Tibial nerve (tissue), 4 donors: ENCODE data around the gene MGST2. TPM values are rescaled to one million over a fixed set of nuclear protein-coding genes. Genes with fewer than 3 reads are reported as not detected.

Experiments
- DNase-seq, 2 donors: peaks; one replicate each; pipeline ENCODE4 v3.0.0-alpha.2; 2019; ENCODE audit warnings: low spot score in 2 of 2
- H3K27ac ChIP-seq, 4 donors: fragments of 200-600 bp; sonication (generic) in 3 of 4; one replicate each; pipeline ENCODE4 v1.5.1; 2017 to 2019; ENCODE audit warnings: mild to moderate bottlenecking in 1 of 4
- H3K27me3 ChIP-seq, 2 donors: fragments of 200-600 bp; sonication (generic) in 1 of 2; one replicate each; pipeline versions ENCODE4 v1.5.1 to v1.6.0; 2017 to 2019
- H3K36me3 ChIP-seq, 3 donors: fragments of 200-600 bp; sonication (generic); one replicate each; pipeline ENCODE4 v1.5.1; 2018 to 2019
- H3K4me1 ChIP-seq, 4 donors: fragments of 200-600 bp; sonication (generic) in 3 of 4; one replicate each; pipeline ENCODE4 v1.5.1; 2017 to 2019
- H3K4me3 ChIP-seq, 4 donors: fragments of 200-600 bp; sonication (generic) in 3 of 4; one replicate each; pipeline ENCODE4 v1.5.1; 2017 to 2019; ENCODE audit warnings: mild to moderate bottlenecking in 1 of 4, moderate library complexity in 1 of 4
- H3K9me3 ChIP-seq, 4 donors: fragments of 200-600 bp; sonication (generic) in 3 of 4; one replicate each; pipeline ENCODE4 v1.5.1; 2017 to 2019
- EP300 ChIP-seq, 2 donors: sonication (generic); formaldehyde crosslinking; IDR thresholded peaks; one replicate each; pipeline ENCODE4 v1.6.1; 2017; ENCODE audit warnings: antibody characterized with exemption in 2 of 2, mild to moderate bottlenecking in 1 of 2
- POLR2A ChIP-seq, 2 donors: fragments of 450-650 bp; IDR thresholded peaks; one replicate each; pipeline ENCODE4 v1.6.1; 2017; ENCODE audit warnings: antibody characterized with exemption in 2 of 2, mild to moderate bottlenecking in 2 of 2, moderate library complexity in 2 of 2
- whole genome bisulfite sequencing, 2 donors: methylation state at CpG; one replicate each; pipeline ENCODE4 v1.1.5; 2018; 5-methylcytosine and 5-hydroxymethylcytosine counted together
- total RNA-seq, 4 donors: library from RNA; depleted of rRNA; stranded (reverse); fragments of >200 nt; gene quantifications; one replicate each; pipeline ENCODE4 v1.1.0, GENCODE V29; 2016
- TF ChIP-seq, protein P1 (sequence below), 5 experiments: fragments of 200-600 bp in 3 of 5; fragments of 450-650 bp in 2 of 5; sonication (generic) in 3 of 5; IDR thresholded peaks; one replicate each; pipeline ENCODE4 v1.5.1; 2016 to 2019; ENCODE audit warnings: antibody characterized with exemption in 5 of 5, mild to moderate bottlenecking in 3 of 5, moderate library complexity in 2 of 5

MGST2 gene
- total RNA-seq, 4 donors from 2014 or later, result 12.2 to 27.3 (median 26.8) TPM

DNA sequence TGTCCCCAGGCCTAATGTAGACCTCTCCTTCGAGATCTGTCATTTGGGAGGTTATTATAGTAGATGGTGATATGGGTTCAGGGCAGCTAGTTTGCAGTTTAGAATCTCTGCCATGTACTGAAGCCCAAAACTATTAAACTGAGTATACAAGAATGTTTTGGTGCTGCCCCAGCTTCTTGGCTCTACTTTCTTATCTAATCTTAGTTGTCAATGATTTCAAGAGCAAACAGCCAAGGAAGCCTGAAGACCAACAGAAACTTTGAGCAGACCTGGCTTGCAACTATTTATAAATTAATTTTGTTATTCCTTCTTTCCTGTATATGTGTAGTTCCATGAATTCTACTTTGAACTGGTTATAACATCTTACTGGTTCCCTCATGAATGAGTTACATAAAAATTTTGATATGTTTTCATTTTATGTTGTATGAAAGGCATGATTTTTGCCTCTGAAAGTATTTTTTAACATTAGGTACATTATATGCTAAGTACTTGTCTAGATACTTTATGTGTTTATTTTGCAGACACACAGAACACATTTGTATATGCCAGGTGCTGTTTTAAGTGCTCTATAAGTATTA lies 2.0 kb upstream of the MGST2 start:
- WGBS, 2 donors, result 86 to 88% methylated on average over 1 of the region's 1 CpG

DNA sequence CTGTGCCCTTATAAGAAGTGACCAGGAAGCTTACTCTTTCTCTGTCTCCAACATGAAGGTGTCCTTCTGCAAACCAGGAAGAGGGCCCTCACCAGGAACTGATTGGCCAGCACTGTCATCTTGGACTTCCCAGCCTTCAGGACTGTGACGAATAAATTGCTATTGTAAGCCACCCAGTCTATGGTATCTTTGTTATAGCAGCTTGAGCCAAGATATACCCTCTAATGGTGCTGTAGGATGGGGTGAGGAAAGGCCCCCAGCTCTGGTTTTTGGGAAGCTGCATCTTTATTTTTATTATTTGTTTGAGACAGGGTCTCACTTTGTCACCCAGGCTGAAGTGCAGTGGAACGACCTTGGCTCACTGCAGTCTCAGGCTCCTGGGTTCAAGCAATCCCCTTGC lies 1.2 kb upstream of the MGST2 start:
- Histone ChIP-seq H3K27ac (peak overlapping the region in 1 of 4 donors; percentile 85), H3K36me3 (no peaks in the 10 kb centered on the region), H3K27me3 (no peaks in the 10 kb centered on the region), H3K4me3 (no peak overlapping the region), H3K9me3 (no peaks in the 10 kb centered on the region), H3K4me1 (peaks cover 0 to 33% (median 0%) of the 10 kb centered on the region in 4 donors)
- TF ChIP-seq, protein P1, sequence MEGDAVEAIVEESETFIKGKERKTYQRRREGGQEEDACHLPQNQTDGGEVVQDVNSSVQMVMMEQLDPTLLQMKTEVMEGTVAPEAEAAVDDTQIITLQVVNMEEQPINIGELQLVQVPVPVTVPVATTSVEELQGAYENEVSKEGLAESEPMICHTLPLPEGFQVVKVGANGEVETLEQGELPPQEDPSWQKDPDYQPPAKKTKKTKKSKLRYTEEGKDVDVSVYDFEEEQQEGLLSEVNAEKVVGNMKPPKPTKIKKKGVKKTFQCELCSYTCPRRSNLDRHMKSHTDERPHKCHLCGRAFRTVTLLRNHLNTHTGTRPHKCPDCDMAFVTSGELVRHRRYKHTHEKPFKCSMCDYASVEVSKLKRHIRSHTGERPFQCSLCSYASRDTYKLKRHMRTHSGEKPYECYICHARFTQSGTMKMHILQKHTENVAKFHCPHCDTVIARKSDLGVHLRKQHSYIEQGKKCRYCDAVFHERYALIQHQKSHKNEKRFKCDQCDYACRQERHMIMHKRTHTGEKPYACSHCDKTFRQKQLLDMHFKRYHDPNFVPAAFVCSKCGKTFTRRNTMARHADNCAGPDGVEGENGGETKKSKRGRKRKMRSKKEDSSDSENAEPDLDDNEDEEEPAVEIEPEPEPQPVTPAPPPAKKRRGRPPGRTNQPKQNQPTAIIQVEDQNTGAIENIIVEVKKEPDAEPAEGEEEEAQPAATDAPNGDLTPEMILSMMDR (IDR thresholded peaks at IDR 0.05), result no peak
- no peak for TF ChIP-seq EP300 (IDR thresholded peaks at IDR 0.05)
- no peak for TF ChIP-seq POLR2A (IDR thresholded peaks at IDR 0.05)
- 87 to 97% methylated on average over 2 of the region's 2 CpGs for WGBS, 2 donors
- no peak for DNase-seq

More for the DNA sequence above, 2.0 kb upstream of the MGST2 start:
- H3K4me1 ChIP-seq, result peaks cover 0 to 27% (median 0%) of the 10 kb centered on the region in 4 donors
- DNase-seq, result no peak
- no peak overlapping the region for H3K27ac ChIP-seq
- no peaks in the 10 kb centered on the region for H3K36me3 ChIP-seq
- TF ChIP-seq EP300 (IDR thresholded peaks at IDR 0.05) (no peak), POLR2A (IDR thresholded peaks at IDR 0.05) (no peak)
- TF ChIP-seq, protein P1 (IDR thresholded peaks at IDR 0.05), result no peak
- no peaks in the 10 kb centered on the region for H3K27me3 ChIP-seq
- no peak overlapping the region for H3K4me3 ChIP-seq
- no peaks in the 10 kb centered on the region for H3K9me3 ChIP-seq

DNA sequence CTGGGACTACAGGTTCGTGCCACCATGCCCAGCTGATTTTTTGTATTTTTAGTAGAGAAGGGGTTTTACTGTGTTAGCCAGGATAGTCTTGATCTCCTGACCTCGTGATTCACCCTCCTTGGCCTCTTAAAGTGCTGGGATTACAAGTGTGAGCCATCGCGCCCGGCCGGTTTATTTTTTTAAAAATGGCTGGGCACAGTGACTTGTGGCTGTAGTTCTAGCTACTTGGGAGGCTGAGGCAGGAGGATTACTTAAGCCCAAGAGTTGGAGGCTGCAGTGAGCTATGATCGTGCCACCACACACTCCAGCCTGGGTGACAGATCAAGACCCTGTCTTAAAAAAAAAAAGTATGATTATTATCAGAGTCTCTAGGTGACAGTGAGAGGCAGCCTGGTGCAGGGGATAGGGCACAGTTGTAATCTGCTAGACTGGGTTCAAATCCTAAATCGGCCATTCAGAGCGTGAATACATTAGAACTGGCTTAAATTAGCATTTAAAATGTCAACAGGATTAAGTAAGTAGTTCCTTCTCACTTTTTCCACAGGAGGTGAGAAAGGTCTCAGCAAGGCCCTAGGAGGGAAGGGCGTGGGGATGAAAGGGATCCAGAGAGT lies 435 bp upstream of the MGST2 start:
- Histone ChIP-seq H3K27ac (peak overlapping the region; percentile 46 to 88 (median 78)), H3K4me3 (peak overlapping the region; percentile 36 to 55 (median 54)), H3K9me3 (no peaks in the 10 kb centered on the region), H3K36me3 (no peaks in the 10 kb centered on the region), H3K4me1 (peaks cover 0 to 36% (median 0%) of the 10 kb centered on the region in 4 donors), H3K27me3 (no peaks in the 10 kb centered on the region)
- DNase-seq, result no peak
- WGBS, 2 donors, result 76 to 77% methylated on average over 10 of the region's 10 CpGs
- TF ChIP-seq, protein P1 (IDR thresholded peaks at IDR 0.05), result no peak
- TF ChIP-seq POLR2A (IDR thresholded peaks at IDR 0.05) (no peak), EP300 (IDR thresholded peaks at IDR 0.05) (peak in 1 of 2 donors; percentile 38)

DNA sequence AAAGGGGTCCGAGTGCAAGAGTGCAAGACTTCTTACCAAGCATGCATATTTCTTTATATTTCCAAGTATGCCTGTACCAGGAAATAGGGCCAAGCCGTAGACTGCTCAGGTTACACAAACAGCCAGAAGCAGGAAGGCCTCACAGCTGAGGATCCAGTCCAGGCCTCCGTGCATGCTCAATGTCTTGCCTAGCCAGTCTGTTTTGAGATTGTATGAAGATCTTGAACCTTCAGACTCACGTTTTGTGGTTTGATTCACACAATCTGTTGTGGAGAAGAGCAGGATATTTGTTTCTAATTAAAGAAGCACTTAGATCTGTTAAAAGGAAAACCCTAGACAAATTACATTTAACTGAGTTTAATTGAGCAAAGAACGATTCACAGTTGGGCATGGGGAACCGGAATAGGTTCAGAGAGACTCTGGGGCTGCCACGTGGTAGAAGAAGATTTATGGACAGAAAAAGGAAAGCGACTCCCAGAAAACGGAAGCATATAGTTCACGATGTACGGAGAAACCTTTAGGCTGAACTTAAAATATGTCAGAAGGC lies 1.2 kb downstream of the MGST2 start:
- TF ChIP-seq, protein P1 (IDR thresholded peaks at IDR 0.05), result no peak
- no peak for TF ChIP-seq EP300 (IDR thresholded peaks at IDR 0.05)
- TF ChIP-seq POLR2A (IDR thresholded peaks at IDR 0.05), result no peak
- H3K4me3 ChIP-seq, result peak overlapping the region; percentile 36 to 55 (median 54)
- H3K4me1 ChIP-seq, result peaks cover 0 to 36% (median 0%) of the 10 kb centered on the region in 4 donors
- H3K27ac ChIP-seq, result peak overlapping the region; percentile 46 to 88 (median 78)
- no peaks in the 10 kb centered on the region for H3K9me3 ChIP-seq
- H3K36me3 ChIP-seq, result no peaks in the 10 kb centered on the region
- 54% methylated on average over 11 of the region's 11 CpGs for WGBS, 2 donors
- DNase-seq, result peak in 1 of 2 donors; percentile 26
- H3K27me3 ChIP-seq, result no peaks in the 10 kb centered on the region

DNA sequence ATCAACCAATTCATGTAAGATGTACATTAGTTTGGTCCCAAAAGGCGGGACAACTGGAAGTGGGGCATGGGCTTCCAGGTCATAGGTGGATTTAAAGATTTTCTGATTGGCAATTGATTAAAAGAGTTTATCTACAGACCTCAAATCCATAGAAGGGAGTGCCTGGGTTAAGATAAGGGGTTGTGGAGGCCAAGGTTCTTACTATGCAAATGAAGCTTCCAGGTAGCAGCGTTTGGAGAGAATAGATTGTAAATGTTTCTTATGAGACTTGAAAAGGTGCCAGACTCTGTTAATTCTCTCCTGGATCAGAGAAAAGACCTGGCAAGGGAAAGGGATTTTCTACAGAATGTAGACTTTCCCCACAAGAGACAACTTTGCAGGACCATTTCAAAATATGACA lies 2.4 kb downstream of the MGST2 start:
- Histone ChIP-seq H3K27ac (no peak overlapping the region), H3K9me3 (no peaks in the 10 kb centered on the region), H3K4me1 (peaks cover 0 to 36% (median 0%) of the 10 kb centered on the region in 4 donors), H3K27me3 (no peaks in the 10 kb centered on the region), H3K36me3 (no peaks in the 10 kb centered on the region), H3K4me3 (no peak overlapping the region)
- WGBS, 2 donors, result 73 to 78% methylated on average over 2 of the region's 2 CpGs
- TF ChIP-seq EP300 (IDR thresholded peaks at IDR 0.05), result no peak
- TF ChIP-seq, protein P1 (IDR thresholded peaks at IDR 0.05), result no peak
- TF ChIP-seq POLR2A (IDR thresholded peaks at IDR 0.05), result no peak
- no peak for DNase-seq
